Right atrium auricular region (tissue), 2 donors: ENCODE data around the gene GPRC5A. TPM values are rescaled to one million over a fixed set of nuclear protein-coding genes. Genes with fewer than 3 reads are reported as not detected.
A peak's percentile ranks its signal among the peaks of the same experiment; 100 is the strongest.

Source experiments
- DNase-seq: peaks from one replicate; pipeline ENCODE4 v3.0.0-alpha.2; 2019; ENCODE audit warnings: low spot score
- H3K27ac ChIP-seq, 2 donors: fragments of 200-600 bp; sonication (generic); 1 replicate in 1 of 2; 2 replicates in 1 of 2; pipeline ENCODE4 v1.5.1; 2016 to 2019
- H3K27me3 ChIP-seq, 2 donors: fragments of 200-600 bp; sonication (generic); one replicate each; pipeline versions ENCODE4 v1.5.1 to v1.6.0; 2017 to 2019
- H3K36me3 ChIP-seq: fragments of 200-600 bp; sonication (generic); one replicate; pipeline ENCODE4 v1.5.1; 2016
- H3K4me1 ChIP-seq, 2 donors: fragments of 200-600 bp; sonication (generic); one replicate each; pipeline versions ENCODE4 v1.5.1 to v1.6.0; 2017 to 2019
- H3K4me3 ChIP-seq, 2 donors: fragments of 200-600 bp; sonication (generic); 1 replicate in 1 of 2; 2 replicates in 1 of 2; pipeline ENCODE4 v1.5.1; 2017 to 2019; ENCODE audit warnings: mild to moderate bottlenecking in 1 of 2, moderate library complexity in 1 of 2
- H3K9me3 ChIP-seq, 2 donors: fragments of 200-600 bp; sonication (generic); one replicate each; pipeline ENCODE4 v1.5.1; 2019
- CTCF ChIP-seq, 2 donors: fragments of 200-600 bp; sonication (generic); IDR thresholded peaks; one replicate each; pipeline ENCODE4 v1.5.1; 2019; ENCODE audit warnings: antibody characterized with exemption in 2 of 2
- total RNA-seq, 2 donors: library from RNA; depleted of rRNA; stranded (reverse); fragments of >200 nt; gene quantifications; one replicate each; pipeline ENCODE4 v1.1.0, GENCODE V29; 2016

Gene GPRC5A
- total RNA-seq, 2 donors from 2014 or later, result 10.1 to 14.3 TPM

GRCh38 chr12:12924169-12924568 lies 32.8 kb downstream of the GPRC5A start:
- Histone ChIP-seq H3K4me1 (no peaks in the 10 kb centered on the region), H3K27me3 (no peaks in the 10 kb centered on the region), H3K4me3 (no peak overlapping the region), H3K9me3 (no peaks in the 10 kb centered on the region), H3K27ac (no peak overlapping the region), H3K36me3 (no peaks in the 10 kb centered on the region)
- DNase-seq, result peak; percentile 40
- no peak for TF ChIP-seq CTCF (IDR thresholded peaks at IDR 0.05)

GRCh38 chr12:12925388-12925787 lies 34.0 kb downstream of the GPRC5A start:
- TF ChIP-seq CTCF (IDR thresholded peaks at IDR 0.05), result no peak
- Histone ChIP-seq H3K36me3 (no peaks in the 10 kb centered on the region), H3K9me3 (no peaks in the 10 kb centered on the region), H3K4me1 (no peaks in the 10 kb centered on the region), H3K27me3 (no peaks in the 10 kb centered on the region), H3K4me3 (no peak overlapping the region), H3K27ac (no peak overlapping the region)
- no peak for DNase-seq

GRCh38 chr12:12926571-12927071 lies 35.3 kb downstream of the GPRC5A start:
- TF ChIP-seq CTCF (IDR thresholded peaks at IDR 0.05), result no peak
- Histone ChIP-seq H3K4me1 (no peaks in the 10 kb centered on the region), H3K27me3 (no peaks in the 10 kb centered on the region), H3K4me3 (no peak overlapping the region), H3K9me3 (no peaks in the 10 kb centered on the region), H3K36me3 (no peaks in the 10 kb centered on the region), H3K27ac (no peak overlapping the region)
- peak; percentile 50 for DNase-seq

- H3K27ac ChIP-seq, result peak overlapping the region in 1 of 2 donors; percentile 38
- no peaks in the 10 kb centered on the region for H3K27me3 ChIP-seq
- no peaks in the 10 kb centered on the region for H3K4me1 ChIP-seq
- no peaks in the 10 kb centered on the region for H3K36me3 ChIP-seq
- peak overlapping the region; percentile 33 to 34 for H3K4me3 ChIP-seq
- DNase-seq, result peak; percentile 69
- TF ChIP-seq CTCF (IDR thresholded peaks at IDR 0.05), result no peak
- H3K9me3 ChIP-seq, result no peaks in the 10 kb centered on the region
Measured at GRCh38 chr12:12927211-12928079, 36.1 kb downstream of the GPRC5A start.

- TF ChIP-seq CTCF (IDR thresholded peaks at IDR 0.05), result no peak
- DNase-seq, result peak; percentile 52
- H3K4me1 ChIP-seq, result no peaks in the 10 kb centered on the region
- H3K27ac ChIP-seq, result no peak overlapping the region
- no peak overlapping the region for H3K4me3 ChIP-seq
- H3K27me3 ChIP-seq, result no peaks in the 10 kb centered on the region
- no peaks in the 10 kb centered on the region for H3K36me3 ChIP-seq
- H3K9me3 ChIP-seq, result no peaks in the 10 kb centered on the region
Measured at GRCh38 chr12:12929696-12930095, 38.3 kb downstream of the GPRC5A start.
